Trophoblast cell (in vitro differentiated cells and primary cell): ENCODE measurements around the gene CASQ1.

Experiments
- DNase-seq, 2 donors: peaks; one replicate each; pipeline ENCODE4 v3.0.0-alpha.2; 2016
- H2AFZ ChIP-seq: 2 replicates; pipeline ENCODE4 v1.6.1; 2013; ENCODE audit warnings: low read length, moderate library complexity, mild to moderate bottlenecking; ENCODE audit not compliant: insufficient read depth, poor library complexity
- H2AK5ac ChIP-seq: 2 replicates; pipeline ENCODE4 v1.6.1; 2013; ENCODE audit warnings: mild to moderate bottlenecking, low read length
- H2BK120ac ChIP-seq: 2 replicates; pipeline ENCODE4 v1.6.1; 2013; ENCODE audit warnings: low read length, mild to moderate bottlenecking, moderate library complexity; ENCODE audit not compliant: insufficient read depth, poor library complexity
- H2BK12ac ChIP-seq: 2 replicates; pipeline ENCODE4 v1.6.1; 2013; ENCODE audit warnings: mild to moderate bottlenecking, low read length, moderate library complexity
- H2BK5ac ChIP-seq: 2 replicates; pipeline ENCODE4 v1.6.1; 2013; ENCODE audit warnings: low read length, low read depth, moderate library complexity, mild to moderate bottlenecking; ENCODE audit not compliant: poor library complexity
- H3K14ac ChIP-seq: 2 replicates; pipeline ENCODE4 v1.6.1; 2013; ENCODE audit warnings: mild to moderate bottlenecking, low read length
- H3K18ac ChIP-seq: 2 replicates; pipeline ENCODE4 v1.6.1; 2013; ENCODE audit warnings: mild to moderate bottlenecking, low read length
- H3K23ac ChIP-seq: 2 replicates; pipeline ENCODE4 v1.6.1; 2013; ENCODE audit warnings: low read length
- H3K27ac ChIP-seq: 2 replicates; pipeline ENCODE4 v1.5.1; 2013; ENCODE audit warnings: low read depth, mild to moderate bottlenecking, inconsistent platforms, low read length, moderate library complexity
- H3K27me3 ChIP-seq: 2 replicates; pipeline ENCODE4 v1.6.1; 2013; ENCODE audit warnings: inconsistent platforms, mild to moderate bottlenecking, low read length, moderate library complexity; ENCODE audit not compliant: insufficient read depth
- H3K36me3 ChIP-seq, 2 experiments: 1 replicate in 1 of 2; 2 replicates in 1 of 2; pipeline ENCODE4 v1.6.1; 2013; ENCODE audit warnings: low read length in 2 of 2, mild to moderate bottlenecking in 2 of 2, moderate library complexity in 1 of 2; ENCODE audit not compliant: insufficient read depth in 2 of 2, control insufficient read depth in 1 of 2
- H3K4ac ChIP-seq: 2 replicates; pipeline ENCODE4 v1.6.1; 2013; ENCODE audit warnings: low read depth, mild to moderate bottlenecking, low read length, moderate library complexity
- H3K4me1 ChIP-seq, 2 experiments: 1 replicate in 1 of 2; 2 replicates in 1 of 2; pipeline ENCODE4 v1.6.1; 2013; ENCODE audit warnings: low read length in 2 of 2, mild to moderate bottlenecking in 2 of 2, moderate library complexity in 1 of 2; ENCODE audit not compliant: insufficient read depth in 2 of 2, control insufficient read depth in 1 of 2
- H3K4me2 ChIP-seq: 2 replicates; pipeline ENCODE4 v1.6.1; 2013; ENCODE audit warnings: inconsistent platforms, mild to moderate bottlenecking, low read length, moderate library complexity
- H3K4me3 ChIP-seq: 2 replicates; pipeline ENCODE4 v1.5.1; 2013; ENCODE audit warnings: mild to moderate bottlenecking, low read depth, low read length, inconsistent platforms
- H3K79me1 ChIP-seq: one replicate; pipeline ENCODE4 v1.6.1; 2013; ENCODE audit warnings: low read length
- H3K79me2 ChIP-seq: 2 replicates; pipeline ENCODE4 v1.6.1; 2013; ENCODE audit warnings: low read length, mild to moderate bottlenecking; ENCODE audit not compliant: control insufficient read depth, insufficient read depth, poor library complexity
- H3K9ac ChIP-seq: 2 replicates; pipeline ENCODE4 v1.6.1; 2013; ENCODE audit warnings: mild to moderate bottlenecking, low read length
- H3K9me3 ChIP-seq: 2 replicates; pipeline ENCODE4 v1.6.1; 2013; ENCODE audit warnings: low read depth, mild to moderate bottlenecking, control low read depth, inconsistent platforms, low read length; ENCODE audit not compliant: insufficient read depth
- H4K12ac ChIP-seq: 2 replicates; pipeline ENCODE4 v1.6.1; 2013; ENCODE audit warnings: low read depth, mild to moderate bottlenecking, low read length, moderate library complexity
- H4K8ac ChIP-seq: 2 replicates; pipeline ENCODE4 v1.6.1; 2013; ENCODE audit warnings: low read depth, mild to moderate bottlenecking, low read length, moderate library complexity
- H4K91ac ChIP-seq: one replicate; pipeline ENCODE4 v1.6.1; 2013; ENCODE audit warnings: low read depth, mild to moderate bottlenecking, low read length, moderate library complexity
- WGBS: extraction: QIAGEN DNeasy Blood & Tissue Kit; methylation state at CpG from one replicate; pipeline ENCODE4 v1.1.7; 2013; ENCODE audit warnings: missing lambda C conversion rate; ENCODE audit not compliant: insufficient read length, insufficient coverage; ENCODE audit errors: extremely low coverage; 5-methylcytosine and 5-hydroxymethylcytosine counted together

CASQ1 gene

DNA sequence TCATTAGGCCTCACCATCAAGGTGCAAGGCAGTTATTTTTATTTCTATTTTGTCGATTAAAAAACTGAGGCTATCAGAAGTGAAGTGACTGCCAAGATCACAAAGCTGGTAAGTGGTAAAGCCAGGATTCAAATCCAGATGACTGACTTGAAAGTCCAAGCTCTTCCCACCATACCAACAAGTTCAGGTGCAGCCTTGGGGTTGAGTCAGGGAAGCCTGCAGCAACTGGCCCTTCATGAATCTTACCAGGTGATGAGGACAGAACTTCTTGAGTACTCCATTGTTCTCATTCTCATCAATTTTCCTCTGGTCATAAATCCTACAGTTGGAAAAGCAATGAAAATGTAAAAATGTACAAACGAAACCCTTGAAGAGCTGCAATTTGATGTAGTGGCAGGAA lies 35.0 kb downstream of the CASQ1 start:
- no peaks in the 10 kb centered on the region for H3K79me2 ChIP-seq
- DNase-seq = no peak
- H4K91ac ChIP-seq = no peak overlapping the region
- no peak overlapping the region for H4K12ac ChIP-seq
- H3K4ac ChIP-seq = no peak overlapping the region
- H3K23ac ChIP-seq = no peak overlapping the region
- no peaks in the 10 kb centered on the region for H3K79me1 ChIP-seq
- H2BK5ac ChIP-seq = no peak overlapping the region
- no peak overlapping the region for H3K4me3 ChIP-seq
- no peak overlapping the region for H2AK5ac ChIP-seq
- no peak overlapping the region for H2BK12ac ChIP-seq
- H3K18ac ChIP-seq = no peak overlapping the region
- no peak overlapping the region for H3K4me2 ChIP-seq
- H3K36me3 ChIP-seq = peaks cover 28 to 55% of the 10 kb centered on the region in 2 experiments
- WGBS = no CpG with 5 or more reads among the region's 2 CpGs
- no peaks in the 10 kb centered on the region for H3K27me3 ChIP-seq
- no peak overlapping the region for H4K8ac ChIP-seq
- H2AFZ ChIP-seq = no peak overlapping the region
- no peak overlapping the region for H3K9ac ChIP-seq
- H3K27ac ChIP-seq = no peak overlapping the region
- H3K4me1 ChIP-seq = no peaks in the 10 kb centered on the region
- no peaks in the 10 kb centered on the region for H3K9me3 ChIP-seq
- H3K14ac ChIP-seq = no peak overlapping the region
- H2BK120ac ChIP-seq = no peak overlapping the region

DNA sequence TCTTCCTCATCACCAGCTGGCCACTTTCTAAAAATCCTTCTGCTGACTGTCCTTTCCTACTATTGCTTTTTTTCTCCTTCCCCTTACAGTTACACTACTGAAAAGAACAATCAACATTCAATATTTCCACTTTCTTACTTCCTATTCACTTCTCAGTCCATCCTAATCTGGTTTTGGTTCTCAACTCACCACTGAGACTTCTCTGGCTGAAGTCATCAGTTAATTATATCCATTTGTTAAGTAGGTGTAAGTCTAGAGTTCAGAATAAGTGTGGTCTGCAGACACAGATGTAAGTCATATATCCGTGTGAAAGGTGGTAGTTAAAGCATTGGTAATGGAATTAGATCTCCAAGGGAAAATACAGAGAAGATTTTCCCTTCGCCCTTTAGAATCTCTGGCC lies 36.2 kb downstream of the CASQ1 start:
- Histone ChIP-seq H3K4me3 (no peak overlapping the region), H3K4ac (no peak overlapping the region), H3K9ac (no peak overlapping the region), H3K4me2 (no peak overlapping the region), H2AK5ac (no peak overlapping the region), H2BK12ac (no peak overlapping the region), H3K79me1 (no peaks in the 10 kb centered on the region), H4K91ac (no peak overlapping the region), H3K4me1 (no peaks in the 10 kb centered on the region), H2AFZ (no peak overlapping the region), H4K12ac (no peak overlapping the region), H2BK5ac (no peak overlapping the region), H2BK120ac (no peak overlapping the region), H3K14ac (no peak overlapping the region), H3K18ac (no peak overlapping the region), H3K9me3 (no peaks in the 10 kb centered on the region), H3K36me3 (peaks cover 29 to 54% of the 10 kb centered on the region in 2 experiments), H3K79me2 (no peaks in the 10 kb centered on the region), H3K23ac (no peak overlapping the region), H4K8ac (no peak overlapping the region), H3K27me3 (no peaks in the 10 kb centered on the region), H3K27ac (no peak overlapping the region)
- WGBS = no CpG with 5 or more reads among the region's 2 CpGs
- no peak for DNase-seq

DNA sequence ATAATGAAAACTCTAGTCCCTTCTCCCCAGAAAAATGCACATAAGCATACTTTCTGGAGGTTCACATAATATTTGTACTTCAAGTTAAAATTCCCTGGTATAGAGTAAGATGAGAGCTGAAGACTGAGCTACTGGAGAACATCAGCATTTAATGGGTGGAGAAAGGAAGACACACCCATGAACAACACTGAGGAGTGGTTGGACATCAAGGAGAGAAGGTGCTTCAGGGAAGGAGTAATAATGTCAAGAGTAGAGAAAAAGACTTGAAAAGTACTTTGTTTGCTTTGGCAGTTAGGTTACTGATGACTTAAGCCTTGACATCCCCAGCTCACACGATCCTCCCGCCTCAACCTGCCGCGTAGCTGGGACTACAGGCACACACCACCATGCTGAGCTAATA lies 36.7 kb downstream of the CASQ1 start:
- Histone ChIP-seq H3K27me3 (no peaks in the 10 kb centered on the region), H3K36me3 (peaks cover 31 to 57% of the 10 kb centered on the region in 2 experiments), H4K91ac (no peak overlapping the region), H2BK5ac (no peak overlapping the region), H3K27ac (no peak overlapping the region), H3K79me2 (no peaks in the 10 kb centered on the region), H3K4me2 (no peak overlapping the region), H4K12ac (no peak overlapping the region), H2AK5ac (no peak overlapping the region), H3K4me3 (no peak overlapping the region), H4K8ac (no peak overlapping the region), H3K14ac (no peak overlapping the region), H2BK12ac (no peak overlapping the region), H3K23ac (no peak overlapping the region), H3K18ac (no peak overlapping the region), H3K9me3 (no peaks in the 10 kb centered on the region), H3K4ac (no peak overlapping the region), H3K4me1 (no peaks in the 10 kb centered on the region), H3K9ac (no peak overlapping the region), H3K79me1 (no peaks in the 10 kb centered on the region), H2BK120ac (no peak overlapping the region), H2AFZ (no peak overlapping the region)
- DNase-seq = no peak
- WGBS = no CpG with 5 or more reads among the region's 4 CpGs

DNA sequence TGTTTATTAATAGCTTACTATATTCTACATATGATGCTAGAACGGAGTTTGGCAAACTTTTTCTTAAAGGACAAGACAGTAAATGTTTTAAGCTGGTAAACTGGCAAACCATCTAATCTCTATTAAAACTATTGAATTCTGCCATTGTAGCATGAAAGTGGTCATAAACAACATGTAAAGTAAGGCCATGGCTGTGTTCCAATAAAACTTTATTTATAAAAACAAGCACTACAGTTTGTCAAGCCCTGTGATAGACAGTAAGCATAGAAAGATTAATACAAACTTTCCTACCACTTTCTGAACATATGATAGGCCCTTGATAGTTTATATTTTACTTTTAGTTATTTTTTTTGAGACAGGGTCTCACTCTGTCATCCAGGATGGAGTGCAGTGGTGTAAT lies 37.2 kb downstream of the CASQ1 start:
- H3K4me3 ChIP-seq = no peak overlapping the region
- H2AK5ac ChIP-seq = no peak overlapping the region
- no peak overlapping the region for H3K27ac ChIP-seq
- H4K91ac ChIP-seq = no peak overlapping the region
- H3K9me3 ChIP-seq = no peaks in the 10 kb centered on the region
- no peak overlapping the region for H2BK120ac ChIP-seq
- H2BK5ac ChIP-seq = no peak overlapping the region
- H3K79me1 ChIP-seq = no peaks in the 10 kb centered on the region
- H3K18ac ChIP-seq = no peak overlapping the region
- no peaks in the 10 kb centered on the region for H3K27me3 ChIP-seq
- H3K4ac ChIP-seq = no peak overlapping the region
- H2AFZ ChIP-seq = no peak overlapping the region
- no peaks in the 10 kb centered on the region for H3K79me2 ChIP-seq
- H3K36me3 ChIP-seq = peaks cover 33 to 57% of the 10 kb centered on the region in 2 experiments
- no peak overlapping the region for H3K4me2 ChIP-seq
- H3K4me1 ChIP-seq = no peaks in the 10 kb centered on the region
- no peak overlapping the region for H3K23ac ChIP-seq
- no peak overlapping the region for H2BK12ac ChIP-seq
- DNase-seq = no peak
- H4K8ac ChIP-seq = no peak overlapping the region
- no CpG with 5 or more reads among the region's 1 CpG for WGBS
- no peak overlapping the region for H4K12ac ChIP-seq
- no peak overlapping the region for H3K9ac ChIP-seq
- no peak overlapping the region for H3K14ac ChIP-seq
